PC-9 (cell line): ENCODE measurements around the gene SLC24A4.

ENCODE experiments used
- EZH2 ChIP-seq: fragments of 200-600 bp; sonication (generic); IDR thresholded peaks from 2 replicates; pipeline ENCODE4 v1.8.0; 2017; ENCODE audit warnings: antibody characterized with exemption, low read depth
- TF ChIP-seq, protein P1 (sequence below): fragments of 200-600 bp; sonication (generic); conservative IDR thresholded peaks from 2 replicates; pipeline ENCODE4 v1.6.1; 2017; ENCODE audit warnings: mixed run types, antibody characterized with exemption, mild to moderate bottlenecking, moderate library complexity

DNA sequence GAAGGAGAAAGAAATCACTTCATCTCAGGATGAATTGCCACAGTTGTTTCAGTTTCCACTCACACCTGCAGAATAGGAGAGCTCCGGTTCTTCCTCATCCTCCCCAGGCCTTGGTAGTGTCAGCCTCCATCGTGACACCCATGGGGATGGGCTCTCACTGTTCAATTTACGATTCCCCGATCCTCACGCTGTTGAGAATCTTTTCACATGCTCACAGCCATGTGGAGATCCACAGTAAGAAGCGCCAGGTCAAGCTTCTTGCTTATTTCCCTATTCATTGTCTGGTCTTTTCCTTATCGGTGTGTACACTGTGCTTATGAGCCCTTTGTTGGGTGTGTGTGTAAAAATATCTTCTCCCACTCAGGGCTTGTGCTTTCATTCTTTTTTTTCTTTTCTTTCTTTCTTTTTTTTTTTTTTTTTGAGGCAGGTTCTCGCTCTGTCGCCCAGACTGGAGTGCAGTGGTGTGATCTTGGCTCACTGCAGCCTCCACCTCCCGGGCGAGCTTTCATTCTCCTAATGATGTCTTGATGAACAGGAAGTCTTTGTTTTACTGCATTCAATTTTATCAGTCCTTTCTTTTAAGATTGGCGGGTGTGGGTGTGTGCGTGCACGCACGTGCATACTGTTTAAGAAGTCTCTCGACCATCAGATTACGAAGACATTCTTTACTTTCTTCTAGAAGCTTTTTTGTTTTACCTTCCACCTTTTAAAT, 212.1 kb downstream of the SLC24A4 start:
- TF ChIP-seq, protein P1, sequence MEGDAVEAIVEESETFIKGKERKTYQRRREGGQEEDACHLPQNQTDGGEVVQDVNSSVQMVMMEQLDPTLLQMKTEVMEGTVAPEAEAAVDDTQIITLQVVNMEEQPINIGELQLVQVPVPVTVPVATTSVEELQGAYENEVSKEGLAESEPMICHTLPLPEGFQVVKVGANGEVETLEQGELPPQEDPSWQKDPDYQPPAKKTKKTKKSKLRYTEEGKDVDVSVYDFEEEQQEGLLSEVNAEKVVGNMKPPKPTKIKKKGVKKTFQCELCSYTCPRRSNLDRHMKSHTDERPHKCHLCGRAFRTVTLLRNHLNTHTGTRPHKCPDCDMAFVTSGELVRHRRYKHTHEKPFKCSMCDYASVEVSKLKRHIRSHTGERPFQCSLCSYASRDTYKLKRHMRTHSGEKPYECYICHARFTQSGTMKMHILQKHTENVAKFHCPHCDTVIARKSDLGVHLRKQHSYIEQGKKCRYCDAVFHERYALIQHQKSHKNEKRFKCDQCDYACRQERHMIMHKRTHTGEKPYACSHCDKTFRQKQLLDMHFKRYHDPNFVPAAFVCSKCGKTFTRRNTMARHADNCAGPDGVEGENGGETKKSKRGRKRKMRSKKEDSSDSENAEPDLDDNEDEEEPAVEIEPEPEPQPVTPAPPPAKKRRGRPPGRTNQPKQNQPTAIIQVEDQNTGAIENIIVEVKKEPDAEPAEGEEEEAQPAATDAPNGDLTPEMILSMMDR, result no peak
- no peak for TF ChIP-seq EZH2
